Measurements from ENCODE around the gene ACTR3.

DNA sequence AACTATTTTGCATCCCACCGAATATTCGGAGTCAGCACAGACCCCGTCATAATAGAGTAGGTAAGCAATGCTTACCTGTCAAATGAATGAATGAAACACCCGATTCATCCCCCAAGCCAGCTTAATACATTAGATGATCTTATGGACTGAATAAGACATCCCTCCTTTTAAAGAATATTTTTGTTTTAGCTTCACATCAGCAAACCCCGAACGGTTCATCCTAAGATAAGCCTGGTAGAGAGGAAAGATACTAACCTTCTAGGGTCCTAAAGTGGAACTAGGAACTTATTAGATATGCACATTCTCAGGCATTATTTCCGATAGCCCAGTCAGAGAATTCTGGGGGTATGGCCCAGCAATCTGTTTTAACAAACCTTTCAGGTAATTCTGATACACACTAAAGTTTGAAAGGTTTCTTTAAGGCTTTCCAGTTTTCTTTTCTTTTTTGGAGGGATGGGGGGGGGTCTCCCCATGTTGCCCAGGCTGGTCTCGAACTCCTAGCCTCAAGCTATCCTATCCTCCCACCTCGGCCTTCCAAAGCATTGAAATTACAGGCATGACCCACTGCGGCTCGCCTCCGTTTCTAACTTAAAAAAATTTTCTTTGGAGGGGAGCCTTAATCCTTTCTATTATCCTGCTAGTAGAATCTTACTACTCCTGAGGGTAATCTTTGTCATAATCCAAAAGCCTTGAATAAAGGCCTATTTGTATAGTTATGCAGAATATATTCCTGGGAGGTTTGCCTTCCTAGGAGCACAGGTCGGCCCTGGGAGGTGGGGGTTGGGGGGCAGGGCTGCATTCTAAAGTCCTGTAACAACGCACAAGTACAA, 1.0 kb upstream of the ACTR3 start:
- no peak for TF ChIP-seq POLR2AphosphoS5 (IDR thresholded peaks at IDR 0.05; ENCODE audit: insufficient read depth in 1 of 2, low read depth in 1 of 2)
- no peak for TF ChIP-seq POLR2A (IDR thresholded peaks at IDR 0.05)
- TF ChIP-seq, protein P1, sequence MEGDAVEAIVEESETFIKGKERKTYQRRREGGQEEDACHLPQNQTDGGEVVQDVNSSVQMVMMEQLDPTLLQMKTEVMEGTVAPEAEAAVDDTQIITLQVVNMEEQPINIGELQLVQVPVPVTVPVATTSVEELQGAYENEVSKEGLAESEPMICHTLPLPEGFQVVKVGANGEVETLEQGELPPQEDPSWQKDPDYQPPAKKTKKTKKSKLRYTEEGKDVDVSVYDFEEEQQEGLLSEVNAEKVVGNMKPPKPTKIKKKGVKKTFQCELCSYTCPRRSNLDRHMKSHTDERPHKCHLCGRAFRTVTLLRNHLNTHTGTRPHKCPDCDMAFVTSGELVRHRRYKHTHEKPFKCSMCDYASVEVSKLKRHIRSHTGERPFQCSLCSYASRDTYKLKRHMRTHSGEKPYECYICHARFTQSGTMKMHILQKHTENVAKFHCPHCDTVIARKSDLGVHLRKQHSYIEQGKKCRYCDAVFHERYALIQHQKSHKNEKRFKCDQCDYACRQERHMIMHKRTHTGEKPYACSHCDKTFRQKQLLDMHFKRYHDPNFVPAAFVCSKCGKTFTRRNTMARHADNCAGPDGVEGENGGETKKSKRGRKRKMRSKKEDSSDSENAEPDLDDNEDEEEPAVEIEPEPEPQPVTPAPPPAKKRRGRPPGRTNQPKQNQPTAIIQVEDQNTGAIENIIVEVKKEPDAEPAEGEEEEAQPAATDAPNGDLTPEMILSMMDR (IDR thresholded peaks at IDR 0.05) = no peak

Data from vagina (tissue), 2 donors.